ENCODE results near the gene CHCHD3. TPM values are rescaled to one million over a fixed set of nuclear protein-coding genes. Genes with fewer than 3 reads are reported as not detected.

CHCHD3 gene
- total and polyA plus RNA-seq, 2 of the 4 experiments (the other 2 are of a cell fraction), result 56.9 to 141 TPM

GRCh38 chr7:132881317-132881716, 200.6 kb downstream of the CHCHD3 start:
- WGBS, 2 experiments (ENCODE audit: extremely low coverage in 2 of 2, insufficient read length in 1 of 2), result no CpG with 5 or more reads among the region's 3 CpGs
- Histone ChIP-seq H2AK5ac (ENCODE audit: low read depth, low read length) (no peak overlapping the region), H4K5ac (ENCODE audit: low read depth, low read length) (no peak overlapping the region), H3K36me3 (ENCODE audit: control insufficient read depth, insufficient read depth, low read length) (no peaks in the 10 kb centered on the region), H2BK120ac (ENCODE audit: low read depth, low read length) (no peak overlapping the region), H3K27me3 (ENCODE audit: control insufficient read depth, insufficient read depth, low read length) (no peaks in the 10 kb centered on the region), H4K20me1 (ENCODE audit: insufficient read depth, low read length) (no peaks in the 10 kb centered on the region), H3K4me1 (ENCODE audit: control insufficient read depth, insufficient read depth, low read length) (peaks cover 2% of the 10 kb centered on the region; the same call in 1 of the 2 replicates), H2AFZ (replicated peaks; ENCODE audit: low read length, poor library complexity) (no peak overlapping the region), H2BK15ac (ENCODE audit: low read depth, low read length) (no peak overlapping the region), H2AK9ac (replicated peaks; ENCODE audit: low read depth, low read length, poor library complexity) (no peak overlapping the region), H3K14ac (replicated peaks; ENCODE audit: low read depth, low read length) (no peak overlapping the region), H3K4ac (ENCODE audit: low read depth, low read length) (no peak overlapping the region), H4K91ac (ENCODE audit: insufficient read depth, low read depth, low read length) (no peak overlapping the region), H2BK5ac (ENCODE audit: low read depth, low read length, poor library complexity, severe bottlenecking) (no peak overlapping the region), H3K9me3 (ENCODE audit: control insufficient read depth, insufficient read depth, low read length) (no peaks in the 10 kb centered on the region), H3K4me2 (ENCODE audit: low read depth, low read length) (no peak overlapping the region), H2BK20ac (ENCODE audit: low read depth, low read length) (no peak overlapping the region), H4K8ac (ENCODE audit: low read depth in 2 of 2, low read length in 2 of 2) (no peak overlapping the region), H3K4me3 (ENCODE audit: insufficient read depth, low read depth, low read length) (no peak overlapping the region), H3K9ac (ENCODE audit: low read depth, low read length) (no peak overlapping the region), H3K56ac (ENCODE audit: extremely low read depth, insufficient read depth, low read length) (no peak overlapping the region), H3K9me1 (ENCODE audit: insufficient read depth, low read length) (no peaks in the 10 kb centered on the region), H3K18ac (ENCODE audit: low read depth, low read length) (no peak overlapping the region), H3K23ac (ENCODE audit: low read depth, low read length) (no peak overlapping the region), H3K79me1 (ENCODE audit: low read depth in 1 of 2, low read length in 2 of 2) (peaks cover 3 to 7% of the 10 kb centered on the region in 2 experiments; a peak in 2 of 4 replicates), H3K27ac (ENCODE audit: insufficient read depth, low read length) (no peak overlapping the region)
- TF ChIP-seq CEBPB (IDR thresholded peaks at IDR 0.05; ENCODE audit: low read depth, low read length) (no peak), RFX5 (IDR thresholded peaks at IDR 0.05; ENCODE audit: low read depth, low read length) (no peak)
- DNase-seq, result no peak
- ChIA-PET CTCF (no interaction called here), POLR2A (ENCODE audit: unreplicated experiment) (no interaction called here)
- BruUV-seq (replicated peaks), result no TSS peak
- intact Hi-C loops (cut with micrococcal nuclease), result no loop called here
- dilution Hi-C loops (cut with HindIII; ENCODE audit: low sequenced_read_pairs, unreplicated experiment), result no loop called here
- ATAC-seq (ENCODE audit: low read depth), result no peak
- in situ Hi-C loops (cut with MboI; ENCODE audit: low sequenced_read_pairs), result no loop called here
